HL-60/S4 treated with retinoic acid at 250 ng/mL for 4 days and 3 days (cell line): Measurements from ENCODE around the gene IER5L.

Experiments used
- in situ Hi-C: fragments of 300-500 bp; cut with MboI; formaldehyde crosslinking; loops from 2 replicates; pipeline ENCODE4 v1.7.0; 2022; ENCODE audit warnings: low sequenced_read_pairs

IER5L gene

DNA sequence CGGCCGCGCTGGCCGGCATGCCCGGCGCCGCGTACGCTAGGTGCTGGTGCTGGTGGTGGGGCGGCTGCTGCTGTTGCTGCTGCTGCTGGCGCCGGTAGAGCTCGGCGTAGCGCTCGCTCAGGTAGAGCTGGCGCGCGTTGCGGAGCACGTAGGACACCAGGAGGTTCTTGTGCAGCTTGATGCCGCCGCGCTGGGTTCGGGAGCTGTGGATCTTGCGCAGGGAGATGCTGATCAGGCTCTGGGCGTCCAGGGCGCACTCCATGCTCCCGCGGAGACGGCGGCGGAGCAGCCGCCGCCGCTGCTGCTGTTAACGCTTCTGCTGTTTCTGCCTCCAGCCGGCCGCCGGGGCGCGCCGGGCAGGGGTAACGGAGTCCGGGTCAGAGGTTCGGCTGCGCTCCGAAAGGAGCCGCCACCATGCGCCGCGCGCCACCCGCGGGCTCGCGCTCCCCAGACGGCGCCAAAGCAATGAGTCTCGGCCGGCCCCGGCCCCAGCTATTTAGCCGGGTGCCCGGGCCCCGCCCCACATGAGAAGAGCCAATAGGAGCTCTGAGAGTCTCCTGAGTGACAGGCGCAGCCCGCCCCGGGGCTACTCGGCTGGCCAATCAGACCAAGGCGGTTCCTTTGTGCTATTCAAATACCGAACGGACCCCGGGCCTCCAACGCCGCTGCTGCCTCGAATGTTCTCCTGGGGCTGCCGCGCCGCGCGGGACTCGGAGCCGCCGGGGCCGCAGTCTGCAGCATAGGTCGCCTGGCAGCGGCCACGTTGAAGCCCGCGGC, at the start of gene IER5L:
IER5L (minus strand) TSS at position 471 of the 777 bp plus-strand sequence; CDS start at position 262, 209 bp downstream.
- in situ Hi-C loops = no loop called here

DNA sequence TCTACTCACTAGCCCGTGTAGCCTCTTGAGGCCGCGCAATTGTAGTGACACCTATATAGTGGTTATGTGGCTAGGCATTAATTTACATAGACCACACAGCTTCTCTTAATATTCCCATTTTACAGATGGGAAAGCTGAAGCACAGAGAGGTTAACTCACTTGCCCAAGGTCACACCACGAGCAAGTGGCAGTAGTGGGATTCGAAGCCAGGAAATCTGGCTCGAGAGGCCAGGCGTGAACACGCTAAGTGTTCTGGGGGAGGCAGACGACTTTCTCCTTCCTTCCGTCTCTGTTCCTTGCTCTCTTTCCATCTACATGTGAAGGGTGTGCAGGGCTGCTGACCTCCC, 49.8 kb upstream of the IER5L start:
- in situ Hi-C loops = no loop called here

DNA sequence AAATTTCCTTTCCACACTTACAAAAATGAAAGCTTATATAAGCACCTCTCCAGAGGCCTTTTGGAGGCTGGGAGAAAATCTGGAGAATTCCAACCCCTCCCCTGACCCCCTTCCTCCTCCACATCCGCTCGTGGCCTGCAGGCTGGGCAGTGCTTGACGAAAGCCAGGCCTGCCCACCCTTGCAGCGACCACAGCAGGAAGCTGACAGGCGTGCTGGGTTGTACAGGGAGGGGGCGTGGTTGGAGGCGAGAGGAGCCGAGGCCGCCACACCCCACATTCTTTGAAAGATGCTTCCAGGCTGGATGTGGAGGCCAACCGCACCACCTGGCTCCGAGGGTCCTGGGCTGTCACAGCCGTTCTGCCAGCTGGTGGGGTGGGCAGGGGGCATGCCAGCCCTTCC, 47.8 kb upstream of the IER5L start:
- in situ Hi-C loops = no loop called here

DNA sequence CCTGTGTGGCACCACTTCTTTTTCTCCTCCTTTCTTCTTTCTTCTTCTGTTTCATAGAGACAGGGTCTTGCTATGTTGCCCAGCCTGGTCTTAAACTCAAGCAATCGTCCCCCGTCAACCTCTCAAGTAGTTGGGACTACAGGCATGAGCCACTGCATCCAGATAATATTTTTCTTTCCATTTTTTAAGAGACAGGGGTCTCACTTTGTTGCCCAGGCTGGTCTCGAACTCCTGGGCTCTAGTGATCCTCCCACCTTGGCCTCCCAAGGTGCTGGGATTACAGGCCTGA, 47.4 kb upstream of the IER5L start:
- in situ Hi-C loops = no loop called here

DNA sequence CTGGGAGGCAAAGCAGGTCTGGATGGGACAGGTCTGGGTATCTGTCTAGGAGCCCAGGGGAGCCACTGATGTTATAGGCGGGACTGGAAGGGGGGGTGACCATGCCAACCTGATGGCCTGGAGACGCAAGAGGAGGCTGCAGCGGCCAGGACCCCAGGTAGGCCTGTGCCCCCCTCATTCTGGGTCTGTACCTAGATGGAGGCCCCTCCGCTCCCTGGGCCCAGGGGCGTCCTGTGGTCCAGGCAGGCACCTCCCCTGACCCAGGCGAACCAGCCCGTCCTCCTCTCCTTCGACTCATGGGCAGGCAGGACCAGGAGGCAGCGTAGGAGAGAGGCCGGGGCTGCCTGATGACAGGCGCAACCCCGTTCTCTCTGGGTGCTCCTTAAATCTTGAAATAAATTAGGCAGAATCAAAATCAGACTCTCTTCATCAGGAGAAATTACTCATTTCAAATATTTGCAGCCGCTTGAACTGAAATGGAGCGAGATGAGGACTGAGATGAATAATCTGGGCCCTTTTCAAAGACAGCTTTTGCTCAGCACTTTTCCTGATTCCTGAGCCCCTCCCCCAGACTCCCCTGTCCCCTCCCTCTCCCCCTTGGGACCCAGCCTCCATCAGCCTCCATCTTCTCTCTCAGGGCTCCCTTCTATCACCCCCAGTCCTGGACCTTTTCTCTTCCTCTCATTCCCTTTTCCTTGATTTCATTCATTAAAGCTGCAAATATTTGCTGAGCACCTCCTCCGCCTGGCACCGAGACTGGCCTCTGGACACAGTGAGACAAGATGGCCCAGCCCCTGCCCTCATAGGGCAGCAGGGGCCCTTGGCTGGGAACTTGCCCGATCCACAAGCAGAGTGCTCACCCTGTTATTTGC, 46.8 kb upstream of the IER5L start:
- in situ Hi-C loops = no loop called here

DNA sequence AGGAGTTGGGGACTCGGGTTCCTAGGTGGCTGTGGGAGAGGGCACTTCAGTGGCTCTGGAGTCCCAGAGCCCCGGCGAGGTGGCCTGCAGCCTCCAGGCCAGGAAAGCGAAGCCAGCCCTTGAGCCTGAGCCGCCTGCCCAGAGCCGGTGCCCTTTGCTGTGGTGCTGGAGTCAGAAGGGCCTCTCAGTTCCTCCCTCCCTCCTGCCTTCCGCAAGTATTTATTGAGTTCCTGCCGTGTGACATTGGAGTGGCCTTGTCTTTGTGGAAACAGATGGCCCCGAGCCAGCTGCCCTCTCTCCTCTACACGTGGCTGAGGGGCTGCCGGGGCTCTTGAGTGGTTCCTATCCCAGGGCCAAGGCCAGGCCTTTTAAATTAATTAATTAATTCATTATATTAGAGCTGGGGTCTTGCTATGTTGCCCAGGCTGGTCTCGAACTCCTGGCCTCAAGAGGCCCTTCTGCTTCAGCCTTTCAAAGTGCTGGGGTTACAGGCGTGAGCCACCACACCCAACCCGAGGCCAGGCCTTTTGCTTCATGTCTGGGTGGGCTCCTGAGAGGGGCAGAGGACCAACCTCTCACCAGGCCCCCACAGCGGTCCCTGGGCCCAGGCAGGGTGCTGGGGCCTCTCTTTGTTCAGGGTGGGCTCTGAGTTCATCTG, 45.6 kb upstream of the IER5L start:
- in situ Hi-C loops = no loop called here

DNA sequence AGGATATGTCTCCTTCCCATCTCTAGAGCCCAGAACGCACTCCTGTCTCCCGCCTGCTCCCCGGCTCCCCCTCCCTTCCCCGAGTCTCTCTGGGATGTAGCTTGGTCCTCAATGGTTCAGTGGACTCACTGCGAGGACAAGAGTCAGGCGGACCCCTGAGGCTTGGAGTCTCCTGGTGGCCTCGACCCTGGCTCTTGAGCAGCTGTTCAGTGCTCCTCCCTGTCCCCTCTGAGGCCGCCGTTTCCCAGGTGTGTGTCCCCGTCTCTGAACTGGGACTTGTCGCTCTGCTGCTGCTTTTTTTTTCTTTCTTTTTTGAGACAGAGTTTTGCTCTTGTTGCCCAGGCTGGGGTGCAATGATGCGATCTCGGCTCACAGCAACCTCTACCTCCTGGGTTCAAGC, 44.8 kb upstream of the IER5L start:
- in situ Hi-C loops = no loop called here

DNA sequence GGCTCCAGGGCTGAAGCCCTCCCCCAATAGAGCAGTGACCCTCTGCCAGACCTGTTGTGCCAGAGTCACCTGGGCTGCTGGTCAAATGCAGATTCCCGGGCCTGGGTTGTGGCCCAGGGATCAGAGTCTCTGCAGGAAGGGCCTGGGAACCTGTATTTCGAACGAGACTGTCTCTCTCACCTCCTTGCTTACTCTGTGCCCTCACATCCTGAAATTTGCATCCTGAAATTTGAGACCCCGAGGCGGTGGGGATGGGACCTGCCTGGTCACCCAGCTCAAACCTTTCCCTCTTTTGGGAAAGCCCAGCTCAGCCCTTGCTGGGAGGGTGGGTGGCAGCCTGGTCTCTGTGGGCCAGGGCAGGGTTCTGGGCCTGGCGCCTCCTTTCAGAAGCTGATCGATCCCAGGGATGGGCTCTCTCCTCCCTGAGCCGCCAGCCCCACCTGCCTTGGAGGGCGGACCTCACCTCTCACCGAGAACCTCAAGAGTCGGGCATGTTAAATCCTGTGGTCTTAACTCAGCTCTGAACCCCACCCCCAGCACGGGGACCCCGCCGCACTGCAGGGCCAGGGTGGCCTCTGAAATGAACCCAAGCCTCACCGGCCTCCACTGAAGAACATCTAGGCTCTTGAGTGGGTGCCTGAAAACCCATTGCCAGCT, 44.0 kb upstream of the IER5L start:
- in situ Hi-C loops = no loop called here

DNA sequence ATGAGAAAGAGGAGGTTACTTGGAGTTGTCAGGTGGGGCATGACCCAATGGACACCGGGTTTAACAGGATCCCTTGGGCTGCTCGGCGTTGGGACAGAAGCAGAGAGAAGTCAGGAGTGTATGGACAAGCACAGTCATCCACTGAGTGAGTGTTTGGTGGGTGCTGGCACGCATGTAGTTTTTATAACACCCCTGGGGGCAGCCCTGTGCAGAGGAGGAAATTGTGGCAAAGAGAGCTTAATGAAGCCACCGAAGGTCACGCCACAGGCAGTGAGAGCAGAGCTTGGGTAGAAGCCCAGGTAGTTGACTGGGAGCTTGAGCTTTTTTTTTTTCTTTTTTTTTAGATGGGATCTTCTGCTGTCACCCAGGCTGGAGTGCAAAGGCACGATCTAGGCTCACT, 43.2 kb upstream of the IER5L start:
- in situ Hi-C loops = no loop called here

DNA sequence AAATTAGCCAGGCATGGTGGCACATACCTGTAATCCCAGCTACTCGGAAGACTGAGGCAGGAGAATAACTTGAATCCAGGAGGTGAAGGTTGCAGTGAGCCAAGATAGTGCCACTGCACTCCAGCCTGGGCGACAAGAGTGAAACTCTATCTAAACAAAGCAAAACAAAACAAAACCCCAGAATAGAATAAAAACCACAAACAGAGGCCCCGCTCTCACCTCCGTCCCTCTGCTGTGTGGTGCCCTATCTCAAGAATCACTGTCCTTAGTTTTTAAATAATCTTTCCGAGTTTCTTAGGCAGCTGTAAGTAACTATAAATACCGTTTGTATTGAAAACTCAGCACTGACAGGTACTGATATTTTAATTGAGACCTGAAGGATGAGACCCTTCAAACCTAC, 42.7 kb upstream of the IER5L start:
- in situ Hi-C loops = no loop called here

DNA sequence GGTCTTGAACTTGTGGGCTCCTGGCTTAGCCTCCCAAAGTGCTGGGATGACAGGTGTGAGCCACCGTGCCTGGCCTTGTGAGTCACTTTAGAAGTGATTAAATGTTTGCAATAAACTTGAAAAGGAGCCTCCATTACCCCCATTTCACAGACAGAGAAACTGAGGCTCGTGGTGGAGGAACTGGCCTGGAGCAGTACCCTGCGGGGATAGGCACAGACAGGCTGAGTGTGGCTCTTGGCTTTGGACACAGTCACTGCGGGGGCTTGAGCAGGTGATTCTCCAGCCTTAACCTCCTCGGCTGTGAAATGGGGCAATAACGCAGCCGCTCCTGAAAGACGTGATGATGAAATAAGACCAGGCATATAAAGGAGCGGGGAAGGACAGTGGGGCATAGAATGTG, 40.9 kb upstream of the IER5L start:
- in situ Hi-C loops = no loop called here

DNA sequence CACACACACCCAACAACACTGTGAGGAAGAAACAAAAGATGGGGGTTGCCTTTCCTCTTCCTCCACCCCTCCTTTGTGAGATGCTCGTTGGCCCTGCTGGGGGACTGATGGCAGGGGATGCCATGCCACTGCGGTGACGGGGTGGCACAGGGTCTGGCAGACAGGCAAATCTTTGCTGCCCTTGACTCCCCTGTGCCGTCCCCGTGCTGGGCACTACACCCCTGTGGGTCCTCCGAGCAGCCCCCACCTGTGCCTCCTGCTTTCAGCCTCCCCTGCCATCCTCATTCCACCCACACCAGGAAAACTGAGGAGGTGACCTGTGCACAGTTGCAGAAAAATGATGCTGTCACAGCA, 40.2 kb upstream of the IER5L start:
- in situ Hi-C loops = no loop called here

DNA sequence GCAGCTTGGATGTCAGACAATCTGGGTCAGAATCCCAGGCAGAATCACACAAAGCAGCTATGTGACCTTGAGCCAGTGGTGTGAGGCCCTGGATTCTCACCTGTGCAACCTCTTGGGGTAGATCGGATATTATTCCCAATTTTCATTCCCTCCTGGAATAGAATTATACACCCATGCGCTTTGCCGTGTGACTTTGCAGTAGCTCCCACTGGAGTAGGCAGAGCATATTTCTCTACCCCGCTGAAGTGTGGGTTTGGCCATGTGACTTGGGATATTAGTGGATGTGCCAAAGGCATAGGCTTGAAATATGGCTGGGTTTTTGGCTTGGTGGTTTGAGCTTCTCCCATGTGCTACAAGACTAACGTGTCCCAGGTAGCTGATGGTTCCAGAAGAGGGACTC, 35.5 kb upstream of the IER5L start:
- in situ Hi-C loops = no loop called here

DNA sequence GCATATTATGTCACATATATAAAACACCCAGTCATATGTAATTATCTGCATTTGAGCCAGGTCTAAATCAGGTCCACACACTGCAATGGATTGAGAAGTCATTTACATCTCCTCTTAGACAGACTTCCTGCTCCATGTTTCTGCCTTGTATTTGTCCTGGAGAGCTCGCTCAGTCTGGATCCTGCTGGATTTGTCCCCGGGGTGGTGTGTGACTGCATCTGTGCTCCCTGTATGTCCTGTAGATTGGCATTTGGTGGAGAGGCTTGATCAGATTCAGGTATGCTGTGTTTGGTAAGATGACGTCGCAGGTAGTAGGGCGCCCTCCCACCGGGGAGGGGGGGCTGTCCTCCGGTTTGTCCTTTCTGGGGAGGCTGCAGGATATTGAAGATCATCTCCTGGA, 33.6 kb upstream of the IER5L start:
- in situ Hi-C loops = no loop called here

DNA sequence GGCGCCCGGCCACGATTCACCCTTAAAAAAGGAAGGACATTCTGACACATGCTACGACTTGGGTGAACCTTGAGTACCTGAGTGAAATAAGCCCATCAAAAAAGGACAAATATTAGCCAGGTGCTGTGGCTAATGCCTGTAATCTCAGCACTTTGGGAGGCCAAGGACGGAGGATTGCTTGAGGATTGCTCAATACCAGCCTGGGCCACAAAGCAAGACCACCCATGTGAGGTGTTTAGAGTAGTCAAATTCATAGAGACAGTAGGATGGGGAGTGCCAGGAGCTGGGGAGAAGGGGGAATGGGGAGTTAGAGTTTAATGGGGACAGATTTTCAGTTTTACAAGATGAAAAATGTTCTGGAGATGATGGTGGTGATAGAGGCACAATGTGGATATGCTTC, 32.1 kb upstream of the IER5L start:
- in situ Hi-C loops = no loop called here

DNA sequence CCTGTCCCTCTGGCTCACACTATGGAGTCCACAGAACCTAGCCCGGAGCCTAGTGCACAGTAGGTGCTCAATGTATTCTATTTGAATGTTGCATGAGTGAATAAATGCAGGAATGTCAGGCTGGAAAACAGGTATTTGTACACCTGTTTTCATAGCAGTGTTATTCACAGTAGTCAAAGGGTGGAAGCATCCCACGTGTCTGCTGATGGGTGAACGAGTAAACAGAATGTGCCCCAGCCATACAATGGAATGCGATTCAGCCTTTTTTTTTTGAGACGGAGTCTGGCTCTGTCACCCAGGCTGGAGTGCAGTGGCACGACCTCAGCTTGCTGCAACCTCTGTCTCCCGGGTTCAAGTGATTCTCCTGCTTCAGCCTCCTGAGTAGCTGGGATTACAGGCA, 31.5 kb upstream of the IER5L start:
- in situ Hi-C loops = no loop called here

DNA sequence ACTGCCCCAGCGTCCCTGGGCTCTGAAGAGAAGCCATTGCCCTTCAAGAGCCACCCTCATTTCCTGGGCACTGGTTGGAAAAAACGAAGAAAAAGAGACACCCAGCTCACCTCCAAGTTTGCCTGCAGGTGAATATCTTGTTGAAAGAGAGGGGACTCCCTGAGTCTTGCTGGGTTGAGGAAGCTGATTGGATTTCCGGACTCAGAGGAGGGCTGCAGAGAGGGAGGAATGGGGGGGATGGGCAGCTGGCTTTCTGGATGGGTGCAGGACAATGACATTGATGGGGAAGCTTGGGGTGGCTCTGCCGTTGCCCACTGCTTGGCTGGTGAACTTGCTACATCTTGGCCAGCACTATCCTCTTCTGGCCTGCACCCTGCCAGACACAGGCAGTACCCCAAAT, 31.0 kb upstream of the IER5L start:
- in situ Hi-C loops = no loop called here

DNA sequence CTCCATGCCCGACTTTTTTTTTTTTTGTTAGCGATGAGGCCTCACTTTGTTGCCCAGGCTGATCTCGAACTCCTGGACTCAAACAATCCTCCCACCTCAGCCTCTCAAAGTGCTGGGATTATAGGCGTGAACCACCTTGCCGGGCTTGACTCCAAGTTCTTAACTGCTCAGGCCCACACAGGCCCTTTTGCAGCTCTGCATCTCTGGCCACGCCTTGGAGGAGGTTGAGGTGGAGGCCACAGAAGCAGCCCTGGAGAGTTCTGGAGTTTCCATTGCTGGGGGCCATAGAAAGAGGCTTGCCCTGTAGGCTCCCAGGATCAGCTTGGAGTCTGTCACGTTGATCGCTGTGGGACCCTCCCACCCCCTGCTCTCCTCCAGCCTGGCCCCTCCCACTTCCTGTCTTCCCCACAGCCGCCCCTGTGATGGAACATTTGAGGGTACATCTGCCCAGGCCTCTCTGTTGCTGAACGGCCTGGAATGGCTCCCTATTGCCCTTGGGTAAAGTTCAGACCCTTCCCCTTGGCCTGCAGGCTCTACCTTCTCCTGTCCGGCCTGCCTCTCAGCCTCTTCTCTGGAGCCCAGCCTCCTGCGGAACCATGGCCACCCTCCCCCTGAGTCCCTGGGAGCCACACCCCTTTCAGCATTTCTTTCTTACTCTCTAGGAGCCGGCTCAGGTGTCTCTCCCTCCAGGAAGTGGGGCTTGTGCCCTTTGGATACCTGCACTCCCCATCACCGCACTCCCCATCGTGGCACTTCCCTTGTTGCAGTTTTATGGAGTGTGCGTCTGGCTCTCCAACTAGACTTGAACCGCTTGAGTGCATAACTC, 30.4 kb upstream of the IER5L start:
- in situ Hi-C loops = no loop called here

DNA sequence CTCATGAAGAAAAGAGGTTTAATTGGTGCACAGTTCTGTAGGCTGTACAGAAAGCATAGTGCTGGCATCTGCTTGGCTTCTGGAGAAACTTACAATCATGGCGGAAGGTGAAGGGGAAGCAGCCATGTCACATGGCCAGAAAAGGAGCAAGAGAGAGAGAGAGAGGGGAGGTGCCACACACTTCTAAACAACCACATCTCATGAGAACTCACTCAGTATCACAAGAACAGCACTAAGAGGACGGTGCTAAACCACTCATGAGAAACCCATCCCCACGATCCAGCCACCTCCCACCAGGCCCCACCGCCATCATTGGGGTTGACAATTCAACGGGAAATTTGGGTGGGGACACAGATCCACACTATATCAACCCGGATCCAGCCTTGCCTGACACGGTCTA, 28.8 kb upstream of the IER5L start:
- in situ Hi-C loops = no loop called here

DNA sequence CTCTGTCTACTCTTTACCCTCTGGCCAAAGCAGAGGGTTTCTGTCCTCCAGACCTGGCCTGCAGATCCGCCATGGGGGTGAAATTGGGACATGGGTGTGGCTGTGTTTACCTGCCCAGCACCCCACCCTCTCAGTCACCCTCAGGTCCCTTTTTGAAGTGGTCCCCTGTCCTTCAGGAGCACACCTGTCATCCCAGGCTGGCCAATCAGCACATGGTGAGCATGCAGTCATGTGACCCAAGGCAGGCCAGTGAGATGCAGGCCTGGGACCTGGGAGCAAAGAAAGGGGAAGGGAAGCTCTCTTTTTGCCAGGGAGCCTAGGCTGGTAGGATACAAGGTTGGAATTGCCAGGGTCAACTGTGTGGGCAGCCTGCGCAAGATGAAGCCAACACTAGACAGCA, 28.3 kb upstream of the IER5L start:
- in situ Hi-C loops = no loop called here

DNA sequence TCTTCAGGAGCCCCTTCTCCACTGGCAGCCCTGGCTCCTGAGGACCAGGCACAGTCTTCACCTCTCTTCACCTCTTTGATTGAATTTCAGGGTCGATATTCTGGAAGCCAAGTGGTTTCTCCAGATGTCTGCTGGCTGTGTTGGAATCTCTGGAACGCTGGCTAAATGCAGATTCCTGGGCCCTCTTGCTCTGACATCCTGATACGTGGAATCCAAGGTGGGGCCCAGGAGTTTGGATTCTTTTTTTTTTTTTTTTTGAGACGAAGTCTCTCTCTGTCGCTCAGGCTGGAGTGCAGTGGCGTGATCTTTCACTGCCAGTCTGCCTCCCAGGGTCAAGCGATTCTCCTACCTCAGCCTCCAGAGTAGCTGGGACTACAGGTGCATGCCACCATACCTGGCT, 26.8 kb upstream of the IER5L start:
- in situ Hi-C loops = no loop called here
